ENCODE data around the gene TBCE. TPM values are rescaled to one million over a fixed set of nuclear protein-coding genes. Genes with fewer than 3 reads are reported as not detected.

TBCE gene
- total RNA-seq, 1 experiment from 2014 or later = 41.6 TPM

GRCh38 chr1:235397733-235398132, 30.5 kb downstream of the TBCE start:
- Histone ChIP-seq H2BK20ac (ENCODE audit: low read depth, low read length, poor library complexity, severe bottlenecking) (no peak overlapping the region), H4K20me1 (ENCODE audit: control insufficient read depth, insufficient read depth, insufficient read length) (no peaks in the 10 kb centered on the region), H3K4me1 (ENCODE audit: insufficient read depth, low read length) (no peaks in the 10 kb centered on the region; the same call in 1 of the 2 replicates), H3K4me2 (ENCODE audit: insufficient read depth, insufficient read length, low read length) (no peak overlapping the region), H3K27me3 (ENCODE audit: insufficient read depth, low read length) (no peaks in the 10 kb centered on the region), H3K14ac (ENCODE audit: insufficient read depth, low read length) (no peak overlapping the region), H3K18ac (ENCODE audit: insufficient read length, low read depth, low read length) (no peak overlapping the region), H3K9ac (ENCODE audit: extremely low read depth, insufficient read length, low read length) (no peak overlapping the region), H3K79me1 (ENCODE audit: insufficient read depth, low read depth, low read length, poor library complexity, severe bottlenecking) (peaks cover 9% of the 10 kb centered on the region), H2AK5ac (ENCODE audit: insufficient read length, low read length) (no peak overlapping the region), H3T11ph (ENCODE audit: low read length) (no peak overlapping the region), H2BK5ac (ENCODE audit: insufficient read length, low read length) (no peak overlapping the region), H3K56ac (ENCODE audit: insufficient read length, low read depth, low read length) (no peak overlapping the region), H4K91ac (ENCODE audit: insufficient read length, low read depth, low read length) (no peak overlapping the region), H3K23ac (ENCODE audit: insufficient read length, low read depth, low read length) (no peak overlapping the region), H3K27ac (ENCODE audit: insufficient read length, low read depth, low read length) (no peak overlapping the region), H2BK15ac (ENCODE audit: low read depth, low read length) (no peak overlapping the region), H4K8ac (replicated peaks; ENCODE audit: insufficient read length, low read depth, low read length) (no peak overlapping the region), H2BK120ac (ENCODE audit: low read depth, low read length, poor library complexity, severe bottlenecking) (no peak overlapping the region), H2BK12ac (ENCODE audit: insufficient read length, low read depth, low read length) (no peak overlapping the region), H3K79me2 (ENCODE audit: insufficient read depth, low read length) (peaks cover 3% of the 10 kb centered on the region; the same call in 1 of the 2 replicates), H3K23me2 (ENCODE audit: insufficient read length, low read depth, low read length, poor library complexity, severe bottlenecking) (no peaks in the 10 kb centered on the region), H3K4ac (ENCODE audit: low read depth, low read length) (no peak overlapping the region), H2AFZ (ENCODE audit: low read length) (no peak overlapping the region), H4K5ac (ENCODE audit: insufficient read length, low read depth, low read length) (no peak overlapping the region), H3K9me3 (ENCODE audit: control insufficient read depth, low read depth, low read length) (no peaks in the 10 kb centered on the region)
- peaks cover 3 to 4% of the 10 kb centered on the region in 2 experiments; a peak in 2 of 4 replicates for H3K4me1 Mint-ChIP-seq
- no peak overlapping the region for H3K4me3 Mint-ChIP-seq
- WGBS (ENCODE audit: extremely low coverage, insufficient read length, low lambda C conversion rate) = no CpG with 5 or more reads among the region's 2 CpGs
- H3K27me3 Mint-ChIP-seq (ENCODE audit: low read depth) = no peaks in the 10 kb centered on the region
- no peak for DNase-seq
- no peak overlapping the region for H3K27ac Mint-ChIP-seq
- H3K36me3 Mint-ChIP-seq (ENCODE audit: insufficient read depth in 1 of 3, low read depth in 3 of 3) = peaks cover 7 to 17% (median 9%) of the 10 kb centered on the region in 3 experiments; a peak in 5 of 7 replicates
- no peaks in the 10 kb centered on the region; a peak in 1 of 5 replicates for H3K9me3 Mint-ChIP-seq
- no peak for TF ChIP-seq CTCF (conservative IDR thresholded peaks at IDR 0.05)
